Osteocyte (in vitro differentiated cells): ENCODE measurements around the gene GRB7. TPM values are rescaled to one million over a fixed set of nuclear protein-coding genes. Genes with fewer than 3 reads are reported as not detected.

ENCODE experiments used
- DNase-seq: peaks from one replicate; pipeline ENCODE4 v3.0.0; 2021; ENCODE audit warnings: mixed read lengths; ENCODE audit not compliant: unreplicated experiment; ENCODE audit errors: extremely low spot score
- H3K27ac Mint-ChIP-seq: one replicate; pipeline ENCODE4 v1.8.0; 2021; ENCODE audit warnings: mild to moderate bottlenecking, mixed read lengths; ENCODE audit not compliant: unreplicated experiment
- H3K27me3 Mint-ChIP-seq: one replicate; pipeline ENCODE4 v1.8.0; 2021; ENCODE audit warnings: mixed read lengths; ENCODE audit not compliant: unreplicated experiment
- H3K36me3 Mint-ChIP-seq: one replicate; pipeline ENCODE4 v1.8.0; 2021; ENCODE audit warnings: mixed read lengths; ENCODE audit not compliant: unreplicated experiment
- H3K4me1 Mint-ChIP-seq: one replicate; pipeline ENCODE4 v1.8.0; 2021; ENCODE audit warnings: mixed read lengths; ENCODE audit not compliant: unreplicated experiment
- H3K4me3 Mint-ChIP-seq: one replicate; pipeline ENCODE4 v1.8.0; 2021; ENCODE audit warnings: mild to moderate bottlenecking, moderate library complexity, mixed read lengths; ENCODE audit not compliant: unreplicated experiment
- H3K9me3 Mint-ChIP-seq: one replicate; pipeline ENCODE4 v1.8.0; 2021; ENCODE audit warnings: mixed read lengths; ENCODE audit not compliant: unreplicated experiment
- CTCF ChIP-seq: fragments of 200-600 bp; sonication (generic); IDR thresholded peaks from 2 replicates; pipeline ENCODE4 v1.5.0; 2021; ENCODE audit warnings: antibody characterized with exemption, mild to moderate bottlenecking, moderate library complexity
- total RNA-seq: library from RNA; stranded (reverse); gene quantifications from 2 replicates; pipeline ENCODE4 v1.2.1, GENCODE V29; 2021

Gene GRB7
- total RNA-seq, 1 donor from 2014 or later = 1.2 TPM

GRCh38 chr17:39750131-39751015 is 12.6 kb downstream of the GRB7 start:
- Mint-ChIP-seq H3K36me3 (no peaks in the 10 kb centered on the region), H3K4me1 (peaks cover 16% of the 10 kb centered on the region), H3K27me3 (no peaks in the 10 kb centered on the region), H3K27ac (no peak overlapping the region), H3K4me3 (no peak overlapping the region), H3K9me3 (no peaks in the 10 kb centered on the region)
- no peak for TF ChIP-seq CTCF
- no peak for DNase-seq

- no peak overlapping the region for H3K27ac Mint-ChIP-seq
- peaks cover 16% of the 10 kb centered on the region for H3K4me1 Mint-ChIP-seq
- DNase-seq = no peak
- H3K9me3 Mint-ChIP-seq = no peaks in the 10 kb centered on the region
- peaks cover under 1% of the 10 kb centered on the region for H3K27me3 Mint-ChIP-seq
- no peaks in the 10 kb centered on the region for H3K36me3 Mint-ChIP-seq
- TF ChIP-seq CTCF = no peak
- H3K4me3 Mint-ChIP-seq = no peak overlapping the region
These were observed 13.3 kb downstream of the GRB7 start for GRCh38 chr17:39751016-39751543.

GRCh38 chr17:39751637-39752036 is 13.9 kb downstream of the GRB7 start:
- no peaks in the 10 kb centered on the region for H3K9me3 Mint-ChIP-seq
- TF ChIP-seq CTCF = no peak
- no peak overlapping the region for H3K4me3 Mint-ChIP-seq
- DNase-seq = no peak
- H3K4me1 Mint-ChIP-seq = peaks cover 16% of the 10 kb centered on the region
- no peak overlapping the region for H3K27ac Mint-ChIP-seq
- no peaks in the 10 kb centered on the region for H3K36me3 Mint-ChIP-seq
- peaks cover 5% of the 10 kb centered on the region for H3K27me3 Mint-ChIP-seq

GRCh38 chr17:39752241-39752881 is 14.6 kb downstream of the GRB7 start:
- peak overlapping the region; percentile 66 for H3K4me3 Mint-ChIP-seq
- DNase-seq = no peak
- no peaks in the 10 kb centered on the region for H3K36me3 Mint-ChIP-seq
- no peak overlapping the region for H3K27ac Mint-ChIP-seq
- no peak for TF ChIP-seq CTCF
- no peaks in the 10 kb centered on the region for H3K9me3 Mint-ChIP-seq
- peaks cover 10% of the 10 kb centered on the region for H3K27me3 Mint-ChIP-seq
- peaks cover 16% of the 10 kb centered on the region for H3K4me1 Mint-ChIP-seq
